B cell (primary cell): ENCODE data around the gene TSPAN1. TPM values are rescaled to one million over a fixed set of nuclear protein-coding genes. Genes with fewer than 3 reads are reported as not detected.

Source experiments
- ATAC-seq: fragments of 200-7000 bp; cut with Tn5 transposase; one replicate; pipeline ENCODE4 v1.10.0; 2021; ENCODE audit warnings: low read depth, mild to moderate bottlenecking, moderate number of reproducible peaks, moderate library complexity
- CTCF ChIA-PET: fragments of 350-600 bp; sonication (Branson Sonifier 250); formaldehyde crosslinking; loops from one replicate; lab custom pipeline; 2021; ENCODE audit warnings: antibody characterized with exemption, inconsistent platforms; lab: Charles Lee
- POLR2A ChIA-PET: fragments of 350-600 bp; sonication (Branson Sonifier 250); formaldehyde crosslinking; loops from one replicate; lab custom pipeline; 2021; ENCODE audit warnings: antibody characterized with exemption; lab: Charles Lee
- DNase-seq: peaks from one replicate; pipeline ENCODE4 v3.0.0; 2013
- H2AFZ ChIP-seq: 2 replicates; pipeline ENCODE4 v1.6.1; 2012; ENCODE audit warnings: mild to moderate bottlenecking, low read depth, low read length; ENCODE audit not compliant: insufficient read depth, poor library complexity, severe bottlenecking
- H3K27ac ChIP-seq, 2 donors: 1 replicate in 1 of 2; 2 replicates in 1 of 2; pipeline ENCODE4 v1.5.1; 2012 to 2013; ENCODE audit warnings: low read length in 2 of 2, mild to moderate bottlenecking in 2 of 2, moderate library complexity in 1 of 2
- H3K27me3 ChIP-seq, 4 experiments: fragments of 200-600 bp in 1 of 4; sonication (generic) in 1 of 4; replicated peaks in 1 of 4; 1 replicate in 2 of 4; 2 replicates in 2 of 4; pipeline versions ENCODE4 v1.6.1 to v1.7.0; 2013 to 2016; ENCODE audit warnings: low read length in 3 of 4, mild to moderate bottlenecking in 2 of 4, mixed read lengths in 1 of 4, moderate library complexity in 1 of 4; ENCODE audit not compliant: insufficient read depth in 4 of 4, control insufficient read depth in 3 of 4; ENCODE audit errors: control extremely low read depth in 1 of 4
- H3K36me3 ChIP-seq, 2 experiments: replicated peaks in 1 of 2; 1 replicate in 1 of 2; 2 replicates in 1 of 2; pipeline versions ENCODE4 v1.6.1 to v1.7.1; 2013; ENCODE audit warnings: low read length in 1 of 2; ENCODE audit not compliant: insufficient read depth in 2 of 2, control insufficient read depth in 1 of 2; ENCODE audit errors: control extremely low read depth in 1 of 2, extremely low read depth in 1 of 2
- H3K4me1 ChIP-seq, 2 donors: fragments of 200-600 bp in 1 of 2; sonication (generic) in 1 of 2; 1 replicate in 1 of 2; 2 replicates in 1 of 2; pipeline versions ENCODE4 v1.5.1 to v1.6.1; 2013 to 2017; ENCODE audit warnings: low read length in 2 of 2; ENCODE audit not compliant: control insufficient read depth in 2 of 2, insufficient read depth in 2 of 2
- H3K4me2 ChIP-seq: replicated peaks from 2 replicates; pipeline ENCODE3; 2012; ENCODE audit warnings: mild to moderate bottlenecking, low read depth, low read length; ENCODE audit not compliant: poor library complexity, severe bottlenecking
- H3K4me3 ChIP-seq, 5 experiments: fragments of 200-600 bp in 1 of 5; sonication (generic) in 1 of 5; 1 replicate in 3 of 5; 2 replicates in 2 of 5; pipeline versions ENCODE4 v1.5.1 to v1.7.0; 2011 to 2016; ENCODE audit warnings: low read length in 4 of 5, mild to moderate bottlenecking in 4 of 5, low read depth in 2 of 5, control low read depth in 1 of 5, moderate library complexity in 1 of 5; ENCODE audit not compliant: insufficient read depth in 1 of 5; ENCODE audit errors: control extremely low read depth in 1 of 5, extremely low read depth in 1 of 5
- H3K79me2 ChIP-seq: fragments of 200-600 bp; sonication (generic); one replicate; pipeline ENCODE4 v1.6.0; 2016; ENCODE audit warnings: low read length; ENCODE audit not compliant: control insufficient read depth, insufficient read depth
- H3K9ac ChIP-seq: fragments of 200-600 bp; sonication (generic); 2 replicates; pipeline ENCODE4 v1.6.1; 2017; ENCODE audit warnings: mild to moderate bottlenecking, low read length, moderate library complexity
- H3K9me3 ChIP-seq, 3 donors: one replicate each; pipeline versions ENCODE4 v1.6.1 to v1.7.1; 2013; ENCODE audit warnings: low read length in 2 of 3; ENCODE audit not compliant: control insufficient read depth in 2 of 3, insufficient read depth in 1 of 3; ENCODE audit errors: control extremely low read depth in 1 of 3
- H4K20me1 ChIP-seq: 2 replicates; pipeline ENCODE4 v1.6.0; 2012; ENCODE audit warnings: mild to moderate bottlenecking, low read length; ENCODE audit not compliant: insufficient read depth, control insufficient read depth, poor library complexity, severe bottlenecking
- H3K27ac Mint-ChIP-seq: one replicate; pipeline ENCODE4 v1.8.0; 2021; ENCODE audit warnings: mixed read lengths
- H3K27me3 Mint-ChIP-seq: one replicate; pipeline ENCODE4 v1.8.0; 2021; ENCODE audit warnings: mixed read lengths
- H3K4me1 Mint-ChIP-seq: one replicate; pipeline ENCODE4 v1.8.0; 2021; ENCODE audit warnings: mixed read lengths
- H3K4me3 Mint-ChIP-seq: one replicate; pipeline ENCODE4 v1.8.0; 2021; ENCODE audit warnings: mixed read lengths
- H3K9me3 Mint-ChIP-seq: one replicate; pipeline ENCODE4 v1.8.0; 2022; ENCODE audit warnings: mixed read lengths; ENCODE audit not compliant: insufficient read depth
- EZH2 ChIP-seq: IDR thresholded peaks from 2 replicates; pipeline ENCODE4 v1.6.1; 2012; ENCODE audit warnings: borderline replicate concordance, low read depth, mild to moderate bottlenecking, moderate library complexity, low read length; ENCODE audit not compliant: insufficient read depth, poor library complexity, severe bottlenecking
- WGBS: methylation state at CpG from one replicate; pipeline ENCODE4 v1.1.5; 2013; ENCODE audit warnings: missing lambda C conversion rate; ENCODE audit not compliant: insufficient coverage; 5-methylcytosine and 5-hydroxymethylcytosine counted together
- intact Hi-C: fragments of 100-400 bp; cut with micrococcal nuclease; formaldehyde crosslinking; loops from one replicate; pipeline ENCODE4 v1.10.0; 2022
- polyA plus RNA-seq: library from polyadenylated mRNA; depleted of rRNA; stranded (reverse); fragments of >200 nt; gene quantifications from 2 replicates; pipeline ENCODE4 v1.2.3, GENCODE V29; 2012
- total RNA-seq, 2 donors: library from RNA; stranded (reverse); fragments of 120-200 nt in 1 of 2; gene quantifications; 1 replicate in 1 of 2; 2 replicates in 1 of 2; pipeline versions ENCODE4 v1.2.3 to v1.2.4, GENCODE V29; 2013 to 2022
- TF ChIP-seq, protein P1 (sequence below): fragments of 200-600 bp; IDR thresholded peaks from one replicate; pipeline ENCODE4 v1.8.0; 2022; ENCODE audit warnings: antibody characterized with exemption, mild to moderate bottlenecking

The TSPAN1 gene
- total and polyA plus RNA-seq, 2 donors (not counting 1 experiment from before 2014, with no cell fraction given), result not detected

DNA sequence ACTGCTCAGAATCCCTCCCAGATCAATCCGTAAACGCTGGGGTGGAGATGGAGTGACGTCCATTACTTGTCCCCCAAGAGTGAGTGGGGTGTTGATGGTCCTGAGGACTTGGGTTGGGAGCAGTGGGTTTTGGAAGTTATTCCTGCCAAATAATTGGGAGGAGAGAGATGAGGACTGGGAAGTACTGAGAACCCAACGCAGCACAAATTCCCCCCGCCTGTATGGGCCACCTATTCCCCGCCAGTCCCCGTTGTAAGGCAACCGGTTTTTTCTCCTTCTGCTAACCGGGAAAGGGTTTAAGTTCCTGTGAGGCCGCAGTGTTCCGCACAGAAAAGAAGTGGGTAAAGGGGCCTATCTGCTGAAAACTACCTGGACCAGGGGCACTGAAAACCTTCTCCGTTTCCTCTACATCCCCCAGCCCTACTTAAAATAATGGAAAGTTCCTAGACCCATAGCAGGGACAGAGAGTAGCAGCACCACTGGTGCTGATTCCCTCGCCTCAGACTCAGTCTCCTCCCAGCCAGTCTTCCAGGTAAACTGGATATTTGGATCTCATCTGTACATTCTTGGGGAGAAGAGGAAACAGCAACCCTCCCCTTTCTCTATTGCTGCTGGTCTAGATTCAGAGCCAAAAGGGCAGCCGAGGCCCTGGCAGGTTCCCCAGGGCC, 29.0 kb downstream of the TSPAN1 start:
- Mint-ChIP-seq H3K9me3 (no peaks in the 10 kb centered on the region), H3K4me3 (peak overlapping the region; percentile 86), H3K27me3 (peaks cover 6% of the 10 kb centered on the region), H3K4me1 (peaks cover 24% of the 10 kb centered on the region), H3K27ac (no peak overlapping the region)
- TF ChIP-seq, protein P1, sequence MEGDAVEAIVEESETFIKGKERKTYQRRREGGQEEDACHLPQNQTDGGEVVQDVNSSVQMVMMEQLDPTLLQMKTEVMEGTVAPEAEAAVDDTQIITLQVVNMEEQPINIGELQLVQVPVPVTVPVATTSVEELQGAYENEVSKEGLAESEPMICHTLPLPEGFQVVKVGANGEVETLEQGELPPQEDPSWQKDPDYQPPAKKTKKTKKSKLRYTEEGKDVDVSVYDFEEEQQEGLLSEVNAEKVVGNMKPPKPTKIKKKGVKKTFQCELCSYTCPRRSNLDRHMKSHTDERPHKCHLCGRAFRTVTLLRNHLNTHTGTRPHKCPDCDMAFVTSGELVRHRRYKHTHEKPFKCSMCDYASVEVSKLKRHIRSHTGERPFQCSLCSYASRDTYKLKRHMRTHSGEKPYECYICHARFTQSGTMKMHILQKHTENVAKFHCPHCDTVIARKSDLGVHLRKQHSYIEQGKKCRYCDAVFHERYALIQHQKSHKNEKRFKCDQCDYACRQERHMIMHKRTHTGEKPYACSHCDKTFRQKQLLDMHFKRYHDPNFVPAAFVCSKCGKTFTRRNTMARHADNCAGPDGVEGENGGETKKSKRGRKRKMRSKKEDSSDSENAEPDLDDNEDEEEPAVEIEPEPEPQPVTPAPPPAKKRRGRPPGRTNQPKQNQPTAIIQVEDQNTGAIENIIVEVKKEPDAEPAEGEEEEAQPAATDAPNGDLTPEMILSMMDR, result no peak
- H2AFZ ChIP-seq, result peak overlapping the region; percentile 84
- H4K20me1 ChIP-seq, result no peaks in the 10 kb centered on the region
- DNase-seq (no peak), ATAC-seq (no peak)
- ChIA-PET POLR2A (no interaction called here), CTCF (interaction anchor here (1.3 to 2.1 kb wide), 2 partner anchors 20 kb away, joined by 5 to 6 read pairs; no protein-coding TSS in a partner anchor)
- peak overlapping the region in 4 of 5 experiments; percentile 45 to 69 (median 56) for H3K4me3 ChIP-seq
- peak overlapping the region; percentile 93 for H3K4me2 ChIP-seq
- peak overlapping the region; percentile 66 for H3K9ac ChIP-seq
- WGBS, result 43% methylated on average over 6 of the region's 14 CpGs
- peaks cover 0 to 15% (median 7%) of the 10 kb centered on the region in 4 experiments for H3K27me3 ChIP-seq
- intact Hi-C loops, result no loop called here
- H3K36me3 ChIP-seq, result no peaks in the 10 kb centered on the region
- H3K27ac ChIP-seq, result no peak overlapping the region
- H3K79me2 ChIP-seq, result no peaks in the 10 kb centered on the region
- H3K9me3 ChIP-seq, result no peaks in the 10 kb centered on the region
- peaks cover 14 to 20% of the 10 kb centered on the region in 2 donors for H3K4me1 ChIP-seq

DNA sequence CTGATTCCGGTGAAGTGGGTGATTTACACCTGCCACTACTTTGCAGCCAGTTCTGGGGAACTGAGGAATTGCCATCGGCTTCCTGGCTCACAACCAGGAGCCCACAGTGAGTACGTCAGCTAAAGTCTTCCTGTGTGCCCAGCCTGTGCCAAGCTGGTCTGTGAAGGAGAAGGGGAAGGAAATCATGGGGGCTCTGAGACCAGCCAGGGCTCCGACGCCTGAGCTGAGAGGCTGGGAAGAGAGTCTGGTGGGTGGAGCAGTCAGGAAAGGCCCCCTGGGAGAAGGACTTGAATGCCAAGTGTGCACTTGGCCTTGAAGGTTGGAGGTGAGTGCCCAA, 29.5 kb downstream of the TSPAN1 start:
- ChIA-PET POLR2A (no interaction called here), CTCF (interaction anchor here (1.3 kb wide), 1 partner anchor 20 kb away, joined by 6 read pairs; no protein-coding TSS in a partner anchor)
- Histone ChIP-seq H3K27ac (no peak overlapping the region), H2AFZ (peak overlapping the region; percentile 84), H3K4me3 (no peak overlapping the region), H3K4me1 (peaks cover 13 to 15% of the 10 kb centered on the region in 2 donors), H3K79me2 (no peaks in the 10 kb centered on the region), H3K9me3 (no peaks in the 10 kb centered on the region), H3K27me3 (peaks cover 0 to 15% (median 7%) of the 10 kb centered on the region in 4 experiments), H4K20me1 (no peaks in the 10 kb centered on the region), H3K4me2 (no peak overlapping the region), H3K36me3 (no peaks in the 10 kb centered on the region), H3K9ac (no peak overlapping the region)
- H3K27ac Mint-ChIP-seq, result no peak overlapping the region
- peaks cover 6% of the 10 kb centered on the region for H3K27me3 Mint-ChIP-seq
- no peak for ATAC-seq
- intact Hi-C loops, result no loop called here
- H3K9me3 Mint-ChIP-seq, result no peaks in the 10 kb centered on the region
- no peak for TF ChIP-seq EZH2
- TF ChIP-seq, protein P1, result no peak
- DNase-seq, result no peak
- 29% methylated on average over 5 of the region's 5 CpGs for WGBS
- peaks cover 20% of the 10 kb centered on the region for H3K4me1 Mint-ChIP-seq
- peak overlapping the region; percentile 86 for H3K4me3 Mint-ChIP-seq
